ENCODE measurements around the gene KIF25.

- TF ChIP-seq CTCF (IDR thresholded peaks at IDR 0.05): no peak
- no peak for TF ChIP-seq EP300 (IDR thresholded peaks at IDR 0.05)
- no peak for TF ChIP-seq POLR2A (IDR thresholded peaks at IDR 0.05)
Observed at GRCh38 chr6:168035098-168035660, 37.7 kb downstream of the KIF25 start.

Data from ovary (tissue), 3 donors.